Kidney (tissue), 14 donors: ENCODE data around the gene ERCC4. TPM values are rescaled to one million over a fixed set of nuclear protein-coding genes. Genes with fewer than 3 reads are reported as not detected.

Experiments
- DNase-seq, 5 donors: peaks; one replicate each; pipeline ENCODE4 v3.0.0-alpha.2; 2013 to 2020
- FAIRE-seq: peaks from 2 replicates; lab custom pipeline; 2012; peaks lifted over from hg19 to GRCh38; lab: Jason Lieb, UNC
- H3K27ac ChIP-seq, 2 donors: one replicate each; pipeline ENCODE4 v1.7.0; 2013; ENCODE audit warnings: low read depth in 2 of 2, low read length in 2 of 2, inconsistent platforms in 1 of 2
- H3K27me3 ChIP-seq: one replicate; pipeline ENCODE4 v1.7.1; 2013; ENCODE audit warnings: low read length, inconsistent platforms; ENCODE audit not compliant: control insufficient read depth, insufficient read depth
- H3K36me3 ChIP-seq, 3 donors: one replicate each; pipeline versions ENCODE4 v1.7.0 to v1.7.1; 2013; ENCODE audit warnings: low read length in 3 of 3, control low read depth in 1 of 3, inconsistent platforms in 1 of 3; ENCODE audit not compliant: insufficient read depth in 3 of 3, control insufficient read depth in 2 of 3
- H3K4me1 ChIP-seq, 3 donors: one replicate each; pipeline versions ENCODE4 v1.7.0 to v1.7.1; 2013; ENCODE audit warnings: low read length in 3 of 3, inconsistent platforms in 1 of 3, low read depth in 1 of 3; ENCODE audit not compliant: control insufficient read depth in 2 of 3, insufficient read depth in 2 of 3
- H3K4me3 ChIP-seq, 3 donors: one replicate each; pipeline versions ENCODE4 v1.7.0 to v1.8.1; 2013; ENCODE audit warnings: low read length in 3 of 3, control low read depth in 1 of 3, inconsistent platforms in 1 of 3
- H3K9ac ChIP-seq, 3 donors: one replicate each; pipeline versions ENCODE4 v1.7.0 to v1.7.1; 2013; ENCODE audit warnings: low read length in 3 of 3, control low read depth in 1 of 3, inconsistent platforms in 1 of 3
- H3K9me3 ChIP-seq, 3 donors: one replicate each; pipeline versions ENCODE4 v1.7.0 to v1.7.1; 2013; ENCODE audit warnings: low read length in 3 of 3, control low read depth in 1 of 3, inconsistent platforms in 1 of 3; ENCODE audit not compliant: control insufficient read depth in 2 of 3, insufficient read depth in 1 of 3
- CTCF ChIP-seq: IDR thresholded peaks from 3 replicates; pipeline ENCODE4 v1.5.1; 2012; ENCODE audit warnings: mild to moderate bottlenecking, moderate library complexity, borderline replicate concordance; ENCODE audit not compliant: insufficient read depth; ENCODE audit errors: extremely low read depth
- intact Hi-C: fragments of 100-400 bp; cut with DNase I; formaldehyde crosslinking; loops from one replicate; pipeline ENCODE4 v1.11.1; 2022
- polyA plus RNA-seq: library from polyadenylated mRNA; stranded (reverse); fragments of 350-450 nt; fragmentation: Illumina TruSeq; extraction: RNeasy Lipid Tissue Mini Kit (QIAGEN cat#74804); gene quantifications from one replicate; pipeline ENCODE4 v1.2.3, GENCODE V29; 2014; ENCODE audit warnings: low read depth, low replicate concordance; ENCODE audit not compliant: insufficient read depth
- total RNA-seq: library from RNA; stranded (reverse); fragmentation: NEBNext Ultra II Directional; extraction: Animal tissue kit (Norgen Biotek cat#: 25700); gene quantifications from one replicate; pipeline ENCODE4 v1.2.1, GENCODE V29; 2021
- donor health status: control.
- donor health status: control.
- donor health status: control.
- donor health status: control.
- donor health status: control.
- donor health status: DM: yes; HTN: yes; CAD: no.
- donor health status: Normal renal cell carcinoma (clear cell type).

ERCC4 gene
- total and polyA plus RNA-seq, 2 donors from 2014 or later, result 2.0 to 10.5 TPM

GRCh38 chr16:13892301-13892700, 27.7 kb upstream of the ERCC4 start:
- Histone ChIP-seq H3K9me3 (peaks cover 0 to 6% (median 1%) of the 10 kb centered on the region in 3 donors), H3K4me3 (no peak overlapping the region), H3K27me3 (no peaks in the 10 kb centered on the region), H3K36me3 (no peaks in the 10 kb centered on the region), H3K9ac (no peak overlapping the region), H3K27ac (no peak overlapping the region), H3K4me1 (no peaks in the 10 kb centered on the region)
- no peak for FAIRE-seq
- no peak for DNase-seq
- intact Hi-C loops, result no loop called here
- no peak for TF ChIP-seq CTCF

GRCh38 chr16:13895516-13895915, 24.4 kb upstream of the ERCC4 start:
- no peak for TF ChIP-seq CTCF
- FAIRE-seq (no peak), DNase-seq (no peak)
- intact Hi-C loops, result no loop called here
- Histone ChIP-seq H3K4me3 (no peak overlapping the region), H3K27ac (no peak overlapping the region), H3K36me3 (no peaks in the 10 kb centered on the region), H3K4me1 (no peaks in the 10 kb centered on the region), H3K9ac (no peak overlapping the region), H3K27me3 (no peaks in the 10 kb centered on the region), H3K9me3 (peaks cover 0 to 6% (median 0%) of the 10 kb centered on the region in 3 donors)

- Histone ChIP-seq H3K36me3 (no peaks in the 10 kb centered on the region), H3K9me3 (peaks cover 0 to 6% (median 0%) of the 10 kb centered on the region in 3 donors), H3K4me1 (no peaks in the 10 kb centered on the region), H3K27ac (no peak overlapping the region), H3K9ac (no peak overlapping the region), H3K4me3 (no peak overlapping the region), H3K27me3 (no peaks in the 10 kb centered on the region)
- intact Hi-C loops, result no loop called here
- DNase-seq (no peak), FAIRE-seq (no peak)
- TF ChIP-seq CTCF, result no peak
Observed at GRCh38 chr16:13896543-13897182, 23.3 kb upstream of the ERCC4 start.

GRCh38 chr16:13897806-13898205, 22.1 kb upstream of the ERCC4 start:
- Histone ChIP-seq H3K9ac (no peak overlapping the region), H3K27me3 (no peaks in the 10 kb centered on the region), H3K4me3 (no peak overlapping the region), H3K9me3 (peaks cover 0 to 6% (median 0%) of the 10 kb centered on the region in 3 donors), H3K27ac (no peak overlapping the region), H3K36me3 (no peaks in the 10 kb centered on the region), H3K4me1 (no peaks in the 10 kb centered on the region)
- DNase-seq, result no peak
- no peak for FAIRE-seq
- no peak for TF ChIP-seq CTCF
- intact Hi-C loops, result no loop called here
